Fibroblast of lung (primary cell): ENCODE measurements around the gene ITGB1BP1. TPM values are rescaled to one million over a fixed set of nuclear protein-coding genes. Genes with fewer than 3 reads are reported as not detected.

Experiments used
- DNase-seq, 2 donors: peaks; one replicate each; pipeline versions ENCODE4 v3.0.0 to v3.0.0-alpha.2; 2010; ENCODE audit warnings: low read depth in 2 of 2
- H2AFZ ChIP-seq: 2 replicates; pipeline ENCODE4 v1.5.1; 2012; ENCODE audit warnings: low read length, control low read depth, inconsistent platforms
- H3K27ac ChIP-seq: 2 replicates; pipeline ENCODE4 v1.5.1; 2011; ENCODE audit warnings: low read length, control low read depth; ENCODE audit not compliant: insufficient read depth
- H3K27me3 ChIP-seq: 2 replicates; pipeline ENCODE4 v1.5.1; 2011; ENCODE audit warnings: mild to moderate bottlenecking, low read length; ENCODE audit not compliant: control insufficient read depth, insufficient read depth
- H3K36me3 ChIP-seq: 2 replicates; pipeline ENCODE4 v1.5.1; 2011; ENCODE audit warnings: low read length; ENCODE audit not compliant: control insufficient read depth, insufficient read depth
- H3K4me1 ChIP-seq: 2 replicates; pipeline ENCODE4 v1.5.1; 2011; ENCODE audit warnings: low read length; ENCODE audit not compliant: control insufficient read depth, insufficient read depth; ENCODE audit errors: extremely low read depth
- H3K4me2 ChIP-seq: 2 replicates; pipeline ENCODE4 v1.5.1; 2011; ENCODE audit warnings: low read length, control low read depth; ENCODE audit not compliant: insufficient read depth; ENCODE audit errors: extremely low read depth
- H3K4me3 ChIP-seq, 4 experiments: fragments of 200-600 bp in 1 of 4; sonication (generic) in 1 of 4; replicated peaks in 1 of 4; 2 replicates each; pipeline ENCODE4 v1.5.1; 2011 to 2016; ENCODE audit warnings: low read length in 4 of 4, low read depth in 3 of 4, mild to moderate bottlenecking in 3 of 4, control low read depth in 2 of 4, inconsistent platforms in 1 of 4, mixed read lengths in 1 of 4; ENCODE audit not compliant: insufficient read depth in 1 of 4; ENCODE audit errors: control extremely low read depth in 1 of 4
- H3K79me2 ChIP-seq: 2 replicates; pipeline ENCODE4 v1.5.1; 2012; ENCODE audit warnings: mild to moderate bottlenecking, low read length, inconsistent platforms; ENCODE audit not compliant: control insufficient read depth, insufficient read depth
- H3K9ac ChIP-seq: 2 replicates; pipeline ENCODE4 v1.5.1; 2011; ENCODE audit warnings: mild to moderate bottlenecking, low read length, control low read depth; ENCODE audit not compliant: insufficient read depth
- H3K9me3 ChIP-seq: 2 replicates; pipeline ENCODE4 v1.5.1; 2012; ENCODE audit warnings: low read depth, low read length; ENCODE audit not compliant: control insufficient read depth, insufficient read depth
- H4K20me1 ChIP-seq: 2 replicates; pipeline ENCODE4 v1.5.1; 2011; ENCODE audit warnings: low read length; ENCODE audit not compliant: control insufficient read depth, insufficient read depth; ENCODE audit errors: extremely low read depth
- EZH2 ChIP-seq: IDR thresholded peaks from 2 replicates; pipeline ENCODE4 v1.5.1; 2012; ENCODE audit warnings: low read length, control low read depth, mild to moderate bottlenecking; ENCODE audit errors: missing control alignments
- polyA plus RNA-seq, 2 donors: library from polyadenylated mRNA; depleted of rRNA in 1 of 2; stranded (reverse) in 1 of 2; unstranded in 1 of 2; fragments of >200 nt; gene quantifications; 2 replicates each; pipeline ENCODE4 v1.2.1, GENCODE V29; 2011 to 2012; ENCODE audit warnings: missing spikeins in 1 of 2
- total RNA-seq: library from RNA; depleted of rRNA; stranded (reverse); fragments of >200 nt; gene quantifications from 2 replicates; pipeline ENCODE4 v1.2.1, GENCODE V29; 2014
- TF ChIP-seq, protein P1 (sequence below), 2 donors: IDR thresholded peaks in 1 of 2; conservative IDR thresholded peaks in 1 of 2; 1 replicate in 1 of 2; 2 replicates in 1 of 2; pipeline ENCODE4 v1.5.1; 2011 to 2012; ENCODE audit warnings: low read length in 2 of 2, control low read depth in 1 of 2, inconsistent platforms in 1 of 2, low read depth in 1 of 2, mild to moderate bottlenecking in 1 of 2

Gene ITGB1BP1
- total and polyA plus RNA-seq, 2 donors (not counting 1 experiment from before 2014, with no cell fraction given), result 44.6 to 131 TPM

DNA sequence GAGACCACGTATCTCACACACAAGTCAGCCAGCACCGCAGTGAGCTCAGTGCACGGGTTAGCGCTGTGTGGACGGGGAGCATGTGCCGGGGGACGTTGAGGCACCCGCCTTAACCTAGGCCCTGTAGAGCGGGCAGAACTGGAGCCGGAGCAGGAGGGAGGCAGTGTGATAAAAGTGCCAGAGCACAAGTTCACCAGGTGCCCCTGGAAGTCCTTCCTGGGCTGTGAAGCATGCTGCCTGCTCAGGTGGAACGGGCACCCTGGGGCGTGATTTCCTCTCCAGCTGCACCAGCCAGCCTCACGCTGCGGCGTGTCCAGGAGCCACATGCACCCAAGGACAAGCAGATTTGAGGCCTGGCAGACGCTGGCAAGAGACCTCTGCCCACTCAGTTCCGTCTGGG lies 50.3 kb downstream of the ITGB1BP1 start:
- Histone ChIP-seq H3K36me3 (peaks cover 5% of the 10 kb centered on the region), H3K4me3 (no peak overlapping the region), H3K4me2 (no peak overlapping the region), H2AFZ (no peak overlapping the region), H4K20me1 (no peaks in the 10 kb centered on the region), H3K79me2 (no peaks in the 10 kb centered on the region), H3K9me3 (no peaks in the 10 kb centered on the region), H3K9ac (no peak overlapping the region), H3K4me1 (peaks cover 12% of the 10 kb centered on the region), H3K27me3 (no peaks in the 10 kb centered on the region), H3K27ac (no peak overlapping the region)
- TF ChIP-seq, protein P1, sequence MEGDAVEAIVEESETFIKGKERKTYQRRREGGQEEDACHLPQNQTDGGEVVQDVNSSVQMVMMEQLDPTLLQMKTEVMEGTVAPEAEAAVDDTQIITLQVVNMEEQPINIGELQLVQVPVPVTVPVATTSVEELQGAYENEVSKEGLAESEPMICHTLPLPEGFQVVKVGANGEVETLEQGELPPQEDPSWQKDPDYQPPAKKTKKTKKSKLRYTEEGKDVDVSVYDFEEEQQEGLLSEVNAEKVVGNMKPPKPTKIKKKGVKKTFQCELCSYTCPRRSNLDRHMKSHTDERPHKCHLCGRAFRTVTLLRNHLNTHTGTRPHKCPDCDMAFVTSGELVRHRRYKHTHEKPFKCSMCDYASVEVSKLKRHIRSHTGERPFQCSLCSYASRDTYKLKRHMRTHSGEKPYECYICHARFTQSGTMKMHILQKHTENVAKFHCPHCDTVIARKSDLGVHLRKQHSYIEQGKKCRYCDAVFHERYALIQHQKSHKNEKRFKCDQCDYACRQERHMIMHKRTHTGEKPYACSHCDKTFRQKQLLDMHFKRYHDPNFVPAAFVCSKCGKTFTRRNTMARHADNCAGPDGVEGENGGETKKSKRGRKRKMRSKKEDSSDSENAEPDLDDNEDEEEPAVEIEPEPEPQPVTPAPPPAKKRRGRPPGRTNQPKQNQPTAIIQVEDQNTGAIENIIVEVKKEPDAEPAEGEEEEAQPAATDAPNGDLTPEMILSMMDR (conservative IDR thresholded peaks at IDR 0.05 in 1 of 2, IDR thresholded peaks at IDR 0.05 in 1 of 2; ENCODE audit: low read depth in 1 of 2, low read length in 2 of 2), result no peak
- DNase-seq, result no peak

DNA sequence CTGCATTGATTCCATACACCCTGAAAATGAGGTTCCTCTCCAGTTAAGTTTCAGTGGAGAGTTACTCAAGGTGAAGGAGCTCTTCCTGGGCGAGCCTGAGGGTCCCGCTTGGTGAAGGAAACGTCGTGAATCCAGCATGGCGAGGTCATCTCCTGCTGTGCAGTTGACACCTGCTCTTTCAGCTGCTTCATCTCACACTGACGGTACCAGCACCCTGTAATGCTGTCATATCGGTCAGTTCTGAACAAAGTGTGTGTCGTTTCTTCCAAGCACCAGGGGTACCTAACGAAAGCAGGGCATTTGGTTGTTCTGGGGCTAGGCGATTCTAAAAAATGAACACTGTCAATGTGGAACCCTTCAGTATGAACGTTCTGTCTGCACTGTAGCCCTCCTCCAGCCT lies 52.6 kb downstream of the ITGB1BP1 start:
- Histone ChIP-seq H3K27me3 (no peaks in the 10 kb centered on the region), H3K36me3 (peaks cover 9% of the 10 kb centered on the region), H3K79me2 (no peaks in the 10 kb centered on the region), H2AFZ (no peak overlapping the region), H3K4me3 (no peak overlapping the region), H3K27ac (no peak overlapping the region), H3K4me2 (no peak overlapping the region), H3K9ac (no peak overlapping the region), H4K20me1 (no peaks in the 10 kb centered on the region), H3K9me3 (no peaks in the 10 kb centered on the region), H3K4me1 (peaks cover 3% of the 10 kb centered on the region)
- TF ChIP-seq EZH2, result no peak
- no peak for DNase-seq

DNA sequence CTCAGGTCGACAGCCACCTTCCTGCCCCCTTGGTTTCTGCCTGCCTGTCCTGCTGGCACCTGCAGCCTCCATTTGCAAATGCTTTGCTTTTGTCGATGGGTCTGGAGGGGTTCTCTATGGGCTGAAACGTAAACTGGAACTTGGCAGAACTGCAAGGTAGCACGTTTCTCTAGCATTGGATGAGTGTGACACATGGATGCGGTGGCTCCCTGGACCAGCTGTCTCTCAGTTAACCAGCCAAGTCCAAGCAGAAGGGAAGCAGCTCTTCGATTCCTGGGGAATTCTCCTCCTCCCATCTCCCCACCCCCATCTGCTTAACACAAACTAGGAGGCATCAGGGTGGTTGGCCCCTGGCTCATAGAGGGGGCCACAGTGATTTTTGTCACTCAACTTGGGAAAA lies 57.3 kb downstream of the ITGB1BP1 start:
- H3K4me1 ChIP-seq, result peaks cover 6% of the 10 kb centered on the region
- H3K4me3 ChIP-seq, result no peak overlapping the region
- no peaks in the 10 kb centered on the region for H4K20me1 ChIP-seq
- TF ChIP-seq EZH2, result no peak
- TF ChIP-seq, protein P1 (conservative IDR thresholded peaks at IDR 0.05 in 1 of 2, IDR thresholded peaks at IDR 0.05 in 1 of 2; ENCODE audit: low read depth in 1 of 2, low read length in 2 of 2), result no peak
- H2AFZ ChIP-seq, result no peak overlapping the region
- no peak overlapping the region for H3K9ac ChIP-seq
- DNase-seq, result no peak
- no peaks in the 10 kb centered on the region for H3K79me2 ChIP-seq
- H3K4me2 ChIP-seq, result no peak overlapping the region
- H3K36me3 ChIP-seq, result peaks cover 7% of the 10 kb centered on the region
- no peaks in the 10 kb centered on the region for H3K27me3 ChIP-seq
- H3K9me3 ChIP-seq, result no peaks in the 10 kb centered on the region
- H3K27ac ChIP-seq, result no peak overlapping the region
